Measurements from ENCODE around the gene CAPN1.

Gene CAPN1

DNA sequence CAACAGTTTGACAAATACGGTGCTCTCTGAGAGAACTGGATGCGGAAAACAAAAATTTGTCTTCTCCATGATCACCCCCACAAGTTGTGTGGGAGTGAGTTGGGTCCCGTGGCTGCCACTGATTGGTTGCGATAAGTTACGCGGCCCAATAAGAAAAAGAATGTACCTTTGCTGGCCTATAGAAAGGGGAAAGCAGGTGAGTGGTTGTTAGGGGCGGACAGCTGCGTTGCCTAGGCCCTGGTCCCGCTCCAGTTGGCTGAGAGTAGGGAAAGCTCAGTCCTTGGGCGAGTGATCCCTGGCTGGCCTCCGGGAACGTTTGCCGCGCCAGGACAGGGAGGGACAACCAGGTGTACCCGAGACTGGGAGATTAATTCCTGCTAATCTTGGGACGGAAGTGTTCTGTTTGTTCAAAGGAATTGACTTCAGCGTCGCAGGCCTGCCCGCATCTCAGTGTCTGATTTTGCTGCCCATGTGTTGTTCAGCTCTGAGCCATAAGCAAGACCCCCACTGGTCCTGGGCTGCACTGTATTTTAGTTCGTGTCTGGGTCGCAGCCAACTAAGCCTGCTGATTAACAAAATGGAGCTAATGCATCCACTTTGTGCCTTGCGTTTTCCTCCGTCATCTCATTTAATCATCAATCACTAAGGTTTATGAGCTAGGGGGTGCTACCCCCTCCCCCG is 46.6 kb upstream of the CAPN1 start:
- Histone ChIP-seq H3K36me3 (peaks cover 7% of the 10 kb centered on the region; the same call in 1 of the 2 replicates), H3K4me3 (ENCODE audit: low read depth, low read length) (peak overlapping the region; percentile 73), H3K4me1 (no peaks in the 10 kb centered on the region), H3K27me3 (no peaks in the 10 kb centered on the region), H3K9me3 (no peaks in the 10 kb centered on the region)
- TF ChIP-seq, protein P1, sequence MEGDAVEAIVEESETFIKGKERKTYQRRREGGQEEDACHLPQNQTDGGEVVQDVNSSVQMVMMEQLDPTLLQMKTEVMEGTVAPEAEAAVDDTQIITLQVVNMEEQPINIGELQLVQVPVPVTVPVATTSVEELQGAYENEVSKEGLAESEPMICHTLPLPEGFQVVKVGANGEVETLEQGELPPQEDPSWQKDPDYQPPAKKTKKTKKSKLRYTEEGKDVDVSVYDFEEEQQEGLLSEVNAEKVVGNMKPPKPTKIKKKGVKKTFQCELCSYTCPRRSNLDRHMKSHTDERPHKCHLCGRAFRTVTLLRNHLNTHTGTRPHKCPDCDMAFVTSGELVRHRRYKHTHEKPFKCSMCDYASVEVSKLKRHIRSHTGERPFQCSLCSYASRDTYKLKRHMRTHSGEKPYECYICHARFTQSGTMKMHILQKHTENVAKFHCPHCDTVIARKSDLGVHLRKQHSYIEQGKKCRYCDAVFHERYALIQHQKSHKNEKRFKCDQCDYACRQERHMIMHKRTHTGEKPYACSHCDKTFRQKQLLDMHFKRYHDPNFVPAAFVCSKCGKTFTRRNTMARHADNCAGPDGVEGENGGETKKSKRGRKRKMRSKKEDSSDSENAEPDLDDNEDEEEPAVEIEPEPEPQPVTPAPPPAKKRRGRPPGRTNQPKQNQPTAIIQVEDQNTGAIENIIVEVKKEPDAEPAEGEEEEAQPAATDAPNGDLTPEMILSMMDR (IDR thresholded peaks at IDR 0.05; ENCODE audit: low read depth, low read length) = no peak
- DNase-seq = peak; percentile 80

- TF ChIP-seq, protein P1 (IDR thresholded peaks at IDR 0.05; ENCODE audit: low read depth, low read length) = no peak
- 0 out of 2 replicates have a peak, but pooled peaks cover 6% of the 10 kb centered on the region for H3K36me3 ChIP-seq
- peak overlapping the region; percentile 73 for H3K4me3 ChIP-seq (ENCODE audit: low read depth, low read length)
- H3K4me1 ChIP-seq = no peaks in the 10 kb centered on the region
- H3K27me3 ChIP-seq = no peaks in the 10 kb centered on the region
- DNase-seq = no peak
- H3K9me3 ChIP-seq = no peaks in the 10 kb centered on the region
Observed at GRCh38 chr11:65135633-65136145, 46.0 kb upstream of the CAPN1 start.

DNA sequence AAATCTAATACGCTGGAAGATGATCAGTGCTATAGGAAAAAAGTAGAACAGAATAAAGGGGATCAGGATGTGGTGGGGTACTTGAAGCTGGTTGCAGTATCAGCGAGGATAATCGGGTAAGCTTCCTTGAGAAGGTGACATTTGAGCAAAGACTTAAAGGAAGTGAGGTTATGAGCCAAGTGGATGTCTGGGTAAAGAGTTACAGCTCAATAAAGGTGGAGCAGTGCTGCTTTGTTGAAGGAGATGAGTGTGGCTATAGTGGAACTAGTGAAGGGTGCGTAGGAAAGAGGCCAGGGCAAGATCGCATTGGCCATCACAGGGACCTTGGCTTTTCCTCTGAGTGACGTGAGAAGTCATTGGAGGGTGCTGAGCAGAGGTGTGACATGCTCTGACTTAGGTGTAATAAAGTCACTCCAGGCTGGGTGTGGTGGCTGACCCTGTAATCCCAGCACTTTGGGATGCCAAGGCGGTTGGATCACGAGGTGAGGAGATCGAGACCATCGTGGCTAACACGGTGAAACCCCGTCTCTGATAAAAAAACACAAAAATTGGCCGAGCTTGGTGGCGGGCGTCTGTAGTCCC is 45.1 kb upstream of the CAPN1 start:
- no peak for DNase-seq
- H3K27me3 ChIP-seq = no peaks in the 10 kb centered on the region
- H3K36me3 ChIP-seq = no peaks in the 10 kb centered on the region
- H3K9me3 ChIP-seq = no peaks in the 10 kb centered on the region
- no peaks in the 10 kb centered on the region for H3K4me1 ChIP-seq
- TF ChIP-seq, protein P1 (IDR thresholded peaks at IDR 0.05; ENCODE audit: low read depth, low read length) = no peak
- no peak overlapping the region for H3K4me3 ChIP-seq (ENCODE audit: low read depth, low read length)

DNA sequence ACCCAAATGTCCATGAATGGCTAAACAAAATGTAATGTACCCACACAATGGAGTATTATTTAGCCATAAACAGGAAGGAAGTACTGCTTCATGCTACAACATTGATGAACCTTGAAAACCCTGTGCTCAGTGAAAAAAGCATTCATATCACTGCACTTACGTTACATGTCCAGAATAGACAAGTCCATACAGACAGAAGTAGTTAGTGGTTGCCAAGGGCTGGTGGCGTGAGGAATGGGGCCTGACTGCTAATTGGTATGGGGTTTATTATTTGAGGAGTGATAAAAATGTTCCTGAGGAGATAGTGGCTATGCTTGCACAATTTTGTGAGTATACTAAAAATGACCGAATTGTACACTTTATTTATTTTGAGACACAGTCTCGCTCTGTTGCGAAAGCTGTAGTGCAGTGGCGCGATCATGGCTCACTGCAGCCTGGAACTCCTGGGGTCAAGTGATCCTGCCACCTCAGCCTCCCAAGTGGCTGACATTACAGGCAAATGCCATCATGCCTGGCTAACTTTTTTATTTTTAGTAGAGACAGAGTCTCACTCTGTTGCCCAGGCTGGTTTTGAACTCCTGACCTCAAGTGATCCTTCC is 39.7 kb upstream of the CAPN1 start:
- Histone ChIP-seq H3K27me3 (no peaks in the 10 kb centered on the region), H3K9me3 (no peaks in the 10 kb centered on the region), H3K36me3 (no peaks in the 10 kb centered on the region), H3K4me1 (no peaks in the 10 kb centered on the region), H3K4me3 (ENCODE audit: low read depth, low read length) (no peak overlapping the region)
- no peak for DNase-seq
- TF ChIP-seq, protein P1 (IDR thresholded peaks at IDR 0.05; ENCODE audit: low read depth, low read length) = no peak

GRCh38 chr11:65147352-65148075 is 34.2 kb upstream of the CAPN1 start:
- Histone ChIP-seq H3K36me3 (no peaks in the 10 kb centered on the region), H3K27me3 (no peaks in the 10 kb centered on the region), H3K4me1 (no peaks in the 10 kb centered on the region), H3K4me3 (ENCODE audit: low read depth, low read length) (no peak overlapping the region), H3K9me3 (no peaks in the 10 kb centered on the region)
- TF ChIP-seq, protein P1 (IDR thresholded peaks at IDR 0.05; ENCODE audit: low read depth, low read length) = no peak
- no peak for DNase-seq
